Skin epidermis (tissue), 12 donors: ENCODE data around the gene PRKAG1.
"Not testable (repeated sequence)": the region's sequence is repeated elsewhere in the genome, so short reads cannot be mapped to it uniquely, and the experiment has no call there.

Experiments used
- H3K27ac ChIP-seq, 21 experiments: fragments of 200-600 bp; sonication (generic) in 11 of 21; one replicate each; pipeline ENCODE4 v1.5.0; 2020; ENCODE audit warnings: mild to moderate bottlenecking in 3 of 21, inconsistent platforms in 2 of 21, moderate library complexity in 2 of 21
- H3K4me3 ChIP-seq, 7 experiments: fragments of 200-600 bp; sonication (generic) in 2 of 7; one replicate each; pipeline ENCODE4 v1.5.0; 2020; ENCODE audit warnings: inconsistent platforms in 2 of 7, mild to moderate bottlenecking in 2 of 7, moderate library complexity in 1 of 7

The PRKAG1 gene

DNA sequence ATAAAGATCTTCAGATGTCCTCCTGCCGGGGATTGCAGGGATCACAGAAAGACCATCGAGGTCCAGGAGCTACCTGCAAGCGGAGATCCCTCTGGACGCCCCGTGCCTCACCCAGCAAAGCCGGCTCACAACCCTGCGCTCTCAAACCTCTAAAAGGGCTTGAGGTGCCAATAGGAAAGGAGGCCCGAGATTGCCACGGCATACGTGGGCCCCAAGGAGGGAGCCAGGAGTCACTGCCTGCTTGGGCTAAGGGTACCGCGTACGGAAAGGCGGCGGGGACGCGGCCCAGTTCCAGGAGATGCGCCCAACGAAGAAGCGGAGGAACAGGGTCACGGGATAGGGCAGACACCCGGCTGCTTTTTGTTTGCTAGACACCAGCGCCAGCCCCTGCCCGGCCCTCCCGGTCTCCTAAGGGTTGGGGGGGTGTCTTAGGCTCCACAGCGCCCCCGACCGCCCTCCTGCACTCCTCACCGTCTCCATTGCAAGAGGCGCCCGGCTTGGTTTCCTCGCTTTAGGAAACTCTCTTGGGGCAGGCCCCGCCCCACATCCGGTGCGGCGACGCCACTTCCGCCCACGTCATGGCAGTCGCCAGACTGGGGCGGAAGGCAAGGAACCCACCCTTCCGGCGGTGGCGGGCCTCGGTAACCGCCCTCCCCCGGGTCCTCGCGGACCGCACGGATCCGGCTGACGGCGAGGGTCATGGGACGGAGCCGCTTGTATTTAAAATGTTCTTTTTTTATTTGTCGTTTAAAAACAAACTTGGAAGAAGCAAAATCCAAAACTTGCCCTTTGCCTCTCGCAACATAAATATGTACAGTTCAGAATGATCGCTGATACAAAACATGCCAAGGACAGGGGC is at the start of gene PRKAG1:
PRKAG1 (minus strand) TSS at position 516 of the 859 bp plus-strand sequence; CDS start at position 480, 36 bp downstream.
- Histone ChIP-seq H3K27ac (peak within 1 kb of the TSS; percentile 67 to 98 (median 95)), H3K4me3 (peak within 1 kb of the TSS; percentile 62 to 81 (median 72))

DNA sequence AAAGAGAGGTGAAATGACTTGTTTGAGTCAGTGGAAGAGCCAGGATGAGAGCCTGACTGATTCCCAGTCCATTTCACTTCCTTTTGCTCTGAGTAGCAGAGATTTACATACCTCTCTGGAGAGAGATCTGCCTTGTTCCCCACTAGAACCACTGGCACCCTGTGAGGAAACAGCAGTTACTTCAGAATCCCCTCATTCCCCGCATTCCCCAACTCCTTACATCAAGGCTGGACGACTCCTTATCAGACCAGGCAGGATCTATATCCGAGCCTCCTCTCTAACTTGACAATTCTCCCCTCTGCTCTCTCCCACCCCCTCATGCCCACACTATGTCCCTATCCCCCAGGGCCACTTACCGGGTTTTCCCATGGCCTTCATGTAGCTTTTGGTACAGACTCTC is 47.5 kb upstream of the PRKAG1 start:
- H3K27ac ChIP-seq = no peak overlapping the region
- H3K4me3 ChIP-seq = no peak overlapping the region

DNA sequence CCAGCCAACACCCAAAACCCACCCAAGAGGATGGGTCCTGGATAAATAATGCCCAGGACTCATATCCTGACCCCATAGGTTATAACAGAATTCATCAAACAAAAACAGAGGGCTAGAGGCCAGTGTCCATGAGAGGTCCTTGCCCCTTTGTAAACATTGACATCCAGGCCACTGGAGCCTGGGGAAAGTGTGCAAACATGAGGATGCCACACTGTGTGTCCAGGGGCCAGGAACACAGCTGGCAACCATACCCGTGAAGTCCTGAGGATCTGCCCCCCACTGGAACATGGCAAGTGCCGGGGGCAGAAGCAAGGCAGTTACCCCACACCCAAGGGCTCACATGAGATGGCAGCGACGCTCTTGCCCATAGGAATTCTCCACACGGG is 46.2 kb upstream of the PRKAG1 start:
- Histone ChIP-seq H3K27ac (no peak overlapping the region), H3K4me3 (no peak overlapping the region)

DNA sequence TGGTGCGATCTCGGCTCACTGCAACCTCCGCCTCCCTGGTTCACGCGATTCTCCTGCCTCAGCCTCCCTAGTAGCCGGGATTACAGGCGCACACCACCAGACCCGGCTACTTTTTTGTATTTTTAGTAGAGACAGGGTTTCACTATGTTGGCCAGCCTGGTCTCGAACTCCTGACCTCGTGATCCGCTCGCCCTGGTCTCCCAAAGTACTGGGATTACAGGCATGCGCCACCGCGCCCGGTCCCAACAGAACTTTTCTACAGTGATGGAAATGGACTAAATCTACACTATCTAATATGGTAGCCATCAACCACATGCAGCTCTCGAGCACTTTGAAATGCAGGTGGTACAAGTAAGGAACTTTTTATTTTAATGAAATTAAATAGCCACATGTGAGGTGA is 43.3 kb upstream of the PRKAG1 start:
- H3K4me3 ChIP-seq, H3K27ac ChIP-seq: not testable (repeated sequence)

DNA sequence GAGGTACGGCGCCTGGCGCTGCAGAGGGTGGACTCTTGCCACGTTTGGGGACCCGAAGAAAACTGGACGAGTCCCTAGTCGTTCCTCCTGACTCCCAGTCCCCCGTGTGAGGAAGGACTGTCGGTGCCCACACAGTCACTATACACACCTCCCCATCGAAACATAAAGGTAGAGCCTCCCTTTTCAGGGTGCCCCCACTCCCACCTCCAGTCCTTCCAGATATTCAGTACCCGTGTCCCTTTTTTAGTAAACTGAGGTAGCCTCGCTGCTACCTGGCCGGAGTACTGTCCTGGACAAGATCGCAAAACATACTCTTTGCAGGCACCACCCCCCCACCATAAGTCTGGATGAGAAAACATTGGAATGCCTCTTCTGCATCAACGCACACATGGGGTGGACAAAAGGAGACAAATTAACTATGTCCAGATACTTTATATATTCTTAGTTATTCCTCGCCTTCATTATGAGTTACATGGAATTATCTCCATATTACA is 42.6 kb upstream of the PRKAG1 start:
- Histone ChIP-seq H3K27ac (peak overlapping the region in 20 of 21 experiments; percentile 96 to 100 (median 99)), H3K4me3 (peak overlapping the region; percentile 76 to 97 (median 93))

DNA sequence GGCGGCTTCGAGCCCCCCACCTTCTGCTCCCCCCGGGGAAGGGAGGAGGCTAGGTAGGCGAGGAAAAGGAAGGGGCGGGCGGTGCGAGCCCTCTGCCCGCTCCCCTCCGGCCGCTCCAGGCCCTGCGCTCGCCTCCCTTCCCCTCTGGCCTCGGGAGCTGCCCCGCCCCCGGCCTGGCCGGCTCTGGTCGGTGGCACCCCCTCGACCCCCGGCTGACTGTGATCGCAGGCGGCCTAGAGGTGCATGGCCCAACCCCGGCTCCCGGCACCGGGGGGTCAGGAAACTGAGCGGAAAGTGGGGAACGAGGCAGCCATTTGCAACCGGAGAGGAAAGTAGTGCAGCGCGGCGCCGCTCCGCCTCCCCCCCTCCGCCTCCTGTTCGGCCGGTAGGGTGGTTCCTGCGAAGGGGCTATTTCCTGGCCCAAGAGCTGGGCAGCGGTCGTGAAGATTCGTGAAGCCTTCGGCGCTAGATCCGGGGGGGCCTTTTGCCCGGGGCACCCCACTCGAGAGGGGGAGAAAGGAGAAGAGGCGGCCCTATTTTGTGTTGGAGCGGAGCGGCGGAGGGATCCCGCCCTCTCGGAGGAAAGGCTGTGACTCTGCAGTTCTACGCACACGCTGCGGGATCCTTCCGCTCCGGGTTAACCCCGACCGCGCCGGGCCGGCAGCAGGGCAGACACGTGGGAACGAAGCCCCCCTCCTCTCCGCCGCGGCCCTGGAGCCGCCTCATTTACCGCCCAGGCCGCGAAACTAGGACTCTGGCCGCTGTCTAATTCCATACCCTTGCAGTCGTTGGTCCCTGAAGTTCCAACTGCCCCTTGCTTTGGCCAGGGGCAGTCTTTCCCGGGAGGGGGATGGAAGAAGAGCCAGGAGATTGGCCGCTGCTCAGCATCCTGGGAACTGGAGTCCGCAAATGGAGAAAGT is 41.9 kb upstream of the PRKAG1 start, which contains the start of gene KMT2D:
KMT2D (minus strand) TSS at position 558 of the 920 bp plus-strand sequence. CDS start 5,470 bp downstream, outside the sequence.
- Histone ChIP-seq H3K4me3 (peak within 1 kb of the TSS; percentile 76 to 97 (median 93)), H3K27ac (peak within 1 kb of the TSS; percentile 96 to 100 (median 99))

DNA sequence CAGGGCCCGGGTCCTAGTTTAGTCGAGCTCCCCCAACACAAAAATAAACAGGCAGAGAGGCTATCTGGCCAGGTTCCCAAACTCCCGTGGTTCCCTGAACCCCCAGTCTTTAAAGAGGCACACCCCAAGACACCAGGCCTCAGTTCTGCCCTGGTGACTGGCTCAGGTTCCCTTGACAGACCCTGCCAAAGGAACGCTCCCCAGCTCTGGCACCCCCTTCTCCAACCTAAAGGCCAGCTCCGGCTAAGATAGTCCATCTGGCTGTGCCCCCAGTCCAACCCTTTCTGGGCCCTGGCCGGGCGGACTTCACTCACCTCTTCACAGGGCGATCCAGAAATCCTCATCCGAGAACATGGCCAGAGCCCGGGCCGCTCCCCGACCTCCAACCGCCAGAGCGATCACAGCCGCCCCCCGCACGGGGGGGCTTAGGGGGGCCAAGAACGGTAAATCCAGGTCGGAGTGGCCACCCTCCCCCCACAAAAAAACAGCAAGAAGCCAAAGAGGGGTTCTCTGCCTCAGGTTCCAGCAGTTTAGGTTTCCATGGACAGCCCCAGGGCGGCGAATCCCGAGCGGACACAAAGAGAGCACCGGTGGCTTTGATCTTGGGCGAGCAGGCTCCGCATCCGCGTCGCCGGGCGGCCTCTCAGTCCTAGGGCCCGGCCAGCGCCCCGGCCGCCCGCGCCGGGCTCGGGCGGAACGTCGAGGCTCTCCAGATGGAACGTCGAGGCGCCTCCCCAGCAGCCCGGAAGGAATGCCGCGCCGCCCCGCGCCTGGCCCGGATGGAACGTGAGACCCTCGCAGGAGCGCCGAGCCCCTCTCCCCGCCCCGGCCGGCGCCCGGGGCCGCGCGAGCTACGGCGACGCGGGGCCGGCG is 41.0 kb upstream of the PRKAG1 start:
- H3K27ac ChIP-seq = peak overlapping the region; percentile 96 to 100 (median 99)
- peak overlapping the region; percentile 76 to 97 (median 93) for H3K4me3 ChIP-seq

DNA sequence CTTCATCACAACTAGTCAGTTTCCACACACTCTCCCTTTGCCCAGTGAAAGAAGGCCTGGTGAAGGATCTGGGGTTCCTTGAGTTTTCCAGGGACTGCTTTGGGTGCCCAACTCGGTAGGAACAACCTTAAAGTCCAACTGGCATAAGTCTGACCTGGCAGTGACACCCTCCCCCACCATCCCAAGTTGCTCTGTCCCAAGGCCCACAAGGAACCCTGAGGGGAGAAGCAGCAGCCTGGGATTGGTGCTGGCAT is 40.4 kb upstream of the PRKAG1 start:
- Histone ChIP-seq H3K4me3 (peak overlapping the region; percentile 76 to 97 (median 93)), H3K27ac (peak overlapping the region; percentile 96 to 100 (median 99))

DNA sequence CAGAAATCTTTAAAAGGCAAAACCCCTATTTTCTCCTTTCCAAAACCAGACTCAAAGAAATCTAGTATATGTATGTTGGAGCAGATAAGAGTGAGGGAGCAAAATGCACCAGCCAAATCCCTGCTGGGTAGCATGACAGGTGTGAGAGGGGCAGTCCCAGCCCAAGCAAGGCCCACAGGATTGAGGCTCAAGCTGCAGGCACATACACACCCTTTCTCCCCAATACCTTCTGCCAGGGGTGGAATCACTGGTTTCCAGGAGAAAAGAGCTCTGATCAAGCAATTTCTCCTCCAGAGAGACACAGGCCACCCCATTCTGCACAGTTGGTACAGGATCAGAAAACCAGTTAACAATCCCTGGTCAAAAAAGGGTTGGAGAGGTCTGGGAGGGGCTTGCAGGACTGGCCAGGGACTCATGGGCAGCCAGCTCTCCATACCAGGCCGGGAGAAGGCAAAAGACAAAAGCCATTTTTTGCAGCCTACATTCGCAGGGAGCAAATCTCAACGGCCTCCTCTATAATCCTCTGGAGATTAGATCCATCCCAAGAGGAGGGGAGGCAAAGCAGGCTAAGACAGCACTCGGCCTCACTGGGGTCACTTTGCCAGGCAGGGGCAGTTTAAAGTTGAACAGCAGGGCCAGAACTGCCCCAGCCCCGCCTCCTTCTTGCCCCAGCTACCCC is 39.9 kb upstream of the PRKAG1 start:
- peak overlapping the region; percentile 36 to 100 (median 99) for H3K27ac ChIP-seq
- H3K4me3 ChIP-seq = peak overlapping the region; percentile 76 to 97 (median 93)

DNA sequence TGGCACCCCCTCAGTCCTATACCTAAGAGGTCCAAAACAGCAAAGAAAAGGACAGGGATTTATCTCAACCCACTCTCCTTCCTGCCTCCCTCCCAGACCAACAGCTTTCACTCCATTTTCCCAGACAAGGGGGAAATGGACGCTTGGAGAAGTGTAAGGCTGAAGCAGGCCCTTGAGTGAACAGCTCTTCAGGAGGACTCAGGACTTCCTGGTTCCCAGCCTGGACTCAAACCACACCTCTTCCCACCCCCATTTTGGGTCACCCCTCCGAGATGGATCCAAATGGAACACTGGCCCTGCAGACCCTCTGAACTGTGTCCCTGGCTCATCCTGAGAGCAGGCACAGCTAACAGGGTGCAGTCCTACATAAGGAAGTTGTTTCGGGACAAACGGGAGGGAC is 39.3 kb upstream of the PRKAG1 start:
- Histone ChIP-seq H3K4me3 (peak overlapping the region; percentile 76 to 97 (median 93)), H3K27ac (peak overlapping the region in 16 of 21 experiments; percentile 9 to 100 (median 96))

DNA sequence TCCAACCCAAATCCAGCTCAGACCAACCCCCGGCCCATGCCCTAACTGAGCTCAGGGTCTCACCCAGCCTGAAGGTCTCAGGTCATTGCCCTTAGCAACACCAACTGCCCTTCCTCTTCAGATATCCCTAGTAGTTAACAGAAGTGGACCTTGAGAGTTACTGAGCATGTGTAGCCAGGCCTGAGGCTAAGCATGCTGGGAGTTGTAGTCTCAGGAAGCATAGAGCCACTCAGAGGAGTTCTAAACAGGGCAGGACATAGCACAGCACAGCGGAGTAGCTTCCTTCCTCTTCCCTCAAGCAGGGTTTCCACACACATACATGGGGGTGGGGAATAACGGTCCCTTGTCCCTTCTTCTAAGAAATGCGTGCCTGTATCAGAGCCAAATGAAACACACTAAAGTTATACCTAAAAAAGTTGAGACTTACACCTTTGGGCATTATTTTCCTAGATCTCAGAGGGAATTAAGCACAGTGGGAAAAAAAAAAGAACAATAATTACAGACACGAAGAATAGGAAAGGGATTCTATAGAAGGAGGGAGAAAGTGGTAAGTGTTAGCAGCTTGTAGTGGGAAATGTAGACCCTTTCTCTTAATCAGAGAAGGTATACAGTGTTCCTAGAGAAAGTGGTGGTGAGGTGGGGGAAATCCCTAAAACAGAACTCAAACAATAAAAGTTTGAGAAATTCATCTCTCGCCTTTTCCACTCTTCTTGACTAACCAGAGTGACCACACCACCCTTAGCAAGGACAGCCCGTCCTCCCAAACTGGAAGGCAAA is 37.6 kb upstream of the PRKAG1 start:
- Histone ChIP-seq H3K4me3 (peak overlapping the region in 1 of 7 experiments; percentile 97), H3K27ac (peak overlapping the region in 10 of 21 experiments; percentile 5 to 100 (median 52))

DNA sequence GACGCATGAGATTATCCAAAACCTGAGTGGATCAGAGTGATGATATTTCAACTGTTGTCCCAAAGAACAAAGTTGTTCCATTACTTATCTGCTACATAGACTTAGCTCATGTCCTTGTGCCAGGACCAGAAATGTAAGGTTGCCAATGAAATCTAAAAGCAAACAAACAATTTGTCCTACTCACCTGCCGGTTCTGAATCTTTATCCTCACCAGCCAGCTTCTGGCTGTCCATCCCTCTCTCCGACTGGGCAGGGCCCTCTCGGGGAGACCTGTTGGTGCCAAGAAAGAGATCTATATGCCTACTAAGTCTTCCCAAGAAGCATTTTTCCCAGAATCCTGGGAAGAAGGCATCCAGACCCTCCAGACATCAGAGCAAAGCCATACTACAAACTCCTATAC is 36.5 kb upstream of the PRKAG1 start:
- no peak overlapping the region for H3K27ac ChIP-seq
- H3K4me3 ChIP-seq = no peak overlapping the region

DNA sequence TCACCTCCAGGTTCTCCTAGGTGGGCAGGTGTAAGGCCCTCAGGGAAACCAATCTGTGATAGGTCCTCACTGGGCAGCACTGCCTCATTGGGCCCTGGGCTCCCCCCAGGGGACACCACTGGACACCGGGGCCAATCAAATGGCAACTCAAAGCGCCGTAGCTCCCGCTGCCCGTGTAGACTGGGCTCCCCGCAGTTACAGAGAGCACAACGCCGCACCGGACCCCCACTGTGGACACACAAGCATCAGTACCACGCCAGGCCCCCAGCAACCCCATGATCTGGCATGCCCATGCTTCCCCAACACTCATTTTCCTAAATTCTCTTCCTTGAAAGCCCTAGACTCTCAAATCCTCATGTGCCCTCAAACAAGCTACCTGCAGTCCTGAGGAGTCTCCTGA is 35.9 kb upstream of the PRKAG1 start:
- Histone ChIP-seq H3K27ac (no peak overlapping the region), H3K4me3 (no peak overlapping the region)

DNA sequence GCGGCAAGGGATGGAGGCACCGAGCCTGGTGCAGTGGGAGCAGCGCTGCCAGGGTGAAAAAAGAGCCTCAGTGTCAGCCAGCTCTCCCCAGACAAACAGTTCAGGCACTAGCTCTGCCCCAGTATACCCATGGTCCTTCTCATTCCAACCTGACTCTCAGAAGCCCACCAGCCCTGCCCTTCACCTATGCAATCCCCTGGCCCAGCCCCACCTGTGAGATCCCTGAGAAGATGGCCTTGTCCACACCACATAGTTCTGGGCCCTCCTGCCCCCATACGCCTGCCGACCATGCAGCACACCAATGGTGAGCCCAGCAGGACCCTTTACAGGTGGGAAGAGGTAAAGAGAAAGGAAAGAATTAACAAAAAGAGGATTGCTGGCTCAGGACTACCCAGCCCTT is 35.5 kb upstream of the PRKAG1 start:
- H3K27ac ChIP-seq = no peak overlapping the region
- H3K4me3 ChIP-seq = no peak overlapping the region

DNA sequence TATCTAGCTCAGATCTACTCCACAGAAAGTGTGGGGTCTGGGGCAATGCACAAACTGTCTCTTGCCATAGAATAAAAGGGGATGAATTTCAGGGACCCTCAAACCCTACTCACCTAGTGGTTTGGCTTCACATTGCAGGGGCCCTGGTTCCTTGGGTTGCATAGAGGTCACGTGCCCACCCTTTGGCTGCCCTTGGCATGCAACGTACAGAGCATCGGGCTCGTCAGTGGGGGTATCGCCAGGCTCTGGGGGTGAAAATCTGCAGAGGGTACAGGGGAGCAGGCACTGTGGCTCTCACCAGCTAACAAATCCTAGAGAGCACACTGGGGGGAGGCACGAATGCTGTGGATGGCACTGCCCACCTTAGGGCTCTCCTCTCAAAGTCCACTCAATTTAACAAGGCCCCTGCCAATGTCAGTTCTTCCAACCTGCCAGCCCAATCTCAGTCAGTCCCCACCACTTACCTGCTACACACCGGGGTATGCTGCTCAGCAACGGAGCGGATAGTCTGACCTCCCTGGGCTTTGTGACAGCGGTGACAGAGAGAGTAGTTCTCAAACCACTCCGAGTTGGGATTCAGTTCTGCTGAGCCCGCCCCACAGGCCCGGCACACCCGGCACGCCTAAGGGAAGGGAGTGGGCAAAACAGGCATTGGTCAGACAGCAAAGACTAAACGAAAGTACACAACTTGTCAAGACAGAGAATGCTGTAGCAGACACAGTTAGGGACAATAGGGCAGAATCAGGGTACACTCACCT is 34.1 kb upstream of the PRKAG1 start:
- no peak overlapping the region for H3K4me3 ChIP-seq
- H3K27ac ChIP-seq = no peak overlapping the region

DNA sequence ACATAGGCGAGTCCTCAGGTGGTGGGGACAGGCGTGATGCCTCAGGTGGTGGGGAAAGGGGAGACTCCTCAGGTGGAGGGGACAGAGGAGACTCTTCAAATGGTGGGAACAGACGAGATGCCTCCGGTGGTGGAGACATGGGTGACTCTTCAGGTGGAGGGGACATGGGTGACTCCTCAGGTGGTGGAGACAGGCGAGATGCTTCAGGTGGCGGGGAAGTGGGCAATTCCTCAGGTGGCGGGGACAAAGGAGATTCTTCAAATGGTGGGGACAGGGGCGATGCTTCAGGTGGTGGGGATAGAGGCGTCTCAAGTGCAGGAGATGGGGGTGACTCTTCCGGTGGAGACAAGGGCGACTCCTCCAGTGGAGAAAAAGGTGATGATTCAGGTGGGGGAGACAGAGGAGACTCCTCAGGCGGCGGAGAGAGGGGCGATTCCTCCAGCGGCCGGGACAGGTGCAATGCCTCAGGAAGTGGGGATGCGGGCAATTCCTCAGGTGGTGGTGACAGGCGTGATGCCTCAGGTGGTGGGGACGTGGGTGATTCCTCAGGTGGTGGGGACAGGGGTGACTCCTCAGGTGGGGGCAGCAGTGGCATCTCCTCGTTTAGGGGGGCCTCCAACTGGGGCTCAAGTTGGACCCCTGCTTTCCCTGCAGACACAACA is 33.3 kb upstream of the PRKAG1 start:
- H3K4me3 ChIP-seq = no peak overlapping the region
- no peak overlapping the region for H3K27ac ChIP-seq

DNA sequence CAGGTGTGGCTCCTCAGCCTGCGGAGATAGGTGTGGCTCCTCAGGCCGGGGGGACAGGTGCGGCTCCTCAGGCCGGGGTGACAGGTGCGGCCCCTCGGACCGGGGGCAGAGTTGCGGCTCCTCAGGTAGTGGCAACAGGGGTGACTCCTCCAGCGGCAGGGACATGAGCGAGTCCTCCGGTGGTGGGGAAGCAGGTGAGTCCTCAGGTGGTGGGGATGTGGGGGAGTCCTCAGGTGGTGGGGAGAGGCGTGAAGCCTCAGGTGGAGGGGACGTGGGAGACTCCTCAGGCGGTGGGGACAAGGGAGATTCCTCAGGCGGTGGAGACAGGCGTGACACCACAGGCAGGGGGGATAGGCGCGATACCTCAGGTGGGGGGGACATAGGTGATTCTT is 32.8 kb upstream of the PRKAG1 start:
- Histone ChIP-seq H3K27ac (no peak overlapping the region), H3K4me3 (no peak overlapping the region)
